Stimulated activated CD4-positive, alpha-beta T cell treated with anti-CD3 and anti-CD28 coated beads, Interleukin-4, amount 100 ng/mL, for 1 hour (primary cell): ENCODE results near the gene RHOF.

ENCODE experiments used
- DNase-seq: peaks from one replicate; pipeline ENCODE4 v3.0.0-alpha.2; 2020

Gene RHOF

DNA sequence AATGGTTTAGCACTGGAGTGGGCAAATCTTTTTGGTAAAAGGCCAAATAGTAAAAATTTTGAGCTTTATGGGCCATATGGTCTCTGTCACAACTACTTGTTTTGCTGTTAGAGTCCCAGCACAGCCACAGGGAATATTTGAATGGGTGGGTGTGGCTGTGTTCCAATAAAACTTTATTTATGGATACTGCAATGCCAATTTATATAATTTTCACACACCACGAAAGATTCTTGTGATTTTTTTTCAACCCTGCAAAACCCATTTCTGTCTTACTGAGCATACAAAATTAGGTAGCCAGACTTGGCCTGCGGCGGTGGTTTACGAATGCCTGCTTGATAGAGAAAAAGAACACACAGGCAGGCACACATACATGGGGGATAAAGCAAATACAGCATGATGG is 52.6 kb downstream of the RHOF start:
- DNase-seq, result no peak

- DNase-seq, result no peak
These were observed 55.1 kb downstream of the RHOF start for GRCh38 chr12:121738340-121738858.

DNA sequence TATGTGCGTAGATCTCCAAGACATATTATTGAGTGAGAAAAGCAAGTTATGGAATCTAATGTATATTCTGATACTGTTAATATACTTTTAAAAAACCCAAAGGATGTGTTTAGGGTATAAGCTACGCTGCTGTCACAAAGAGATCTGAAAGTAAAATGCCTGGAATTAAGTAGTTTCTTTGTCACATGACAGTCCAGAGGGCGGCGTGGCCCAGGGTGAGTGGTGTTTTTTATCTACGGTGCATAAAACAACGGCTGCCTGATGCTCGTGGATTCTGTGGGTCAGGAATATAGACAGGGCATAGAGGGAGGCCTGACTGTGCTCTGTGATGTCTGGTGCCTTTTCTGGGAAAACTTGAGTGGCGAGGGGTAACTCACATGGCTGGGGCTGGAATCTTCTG is 59.6 kb downstream of the RHOF start:
- DNase-seq, result no peak

DNA sequence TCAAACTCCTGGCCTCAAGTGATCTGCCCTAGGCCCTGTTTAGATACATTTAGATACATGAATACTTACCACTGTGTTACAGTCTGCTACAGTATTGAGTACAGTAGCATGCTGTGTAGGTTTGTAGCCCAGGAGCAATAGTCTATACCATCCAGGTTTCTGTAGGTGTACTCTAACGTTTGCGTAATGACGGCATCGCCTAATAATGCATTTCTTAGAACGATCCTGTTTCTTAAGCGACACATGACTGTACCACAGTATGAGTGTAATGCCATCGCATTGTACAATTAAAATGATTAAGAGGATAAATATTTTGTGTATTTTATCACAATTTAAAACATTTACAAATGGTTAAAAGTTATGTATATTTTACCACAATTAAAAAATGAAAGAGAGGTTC is 62.0 kb downstream of the RHOF start:
- no peak for DNase-seq

DNA sequence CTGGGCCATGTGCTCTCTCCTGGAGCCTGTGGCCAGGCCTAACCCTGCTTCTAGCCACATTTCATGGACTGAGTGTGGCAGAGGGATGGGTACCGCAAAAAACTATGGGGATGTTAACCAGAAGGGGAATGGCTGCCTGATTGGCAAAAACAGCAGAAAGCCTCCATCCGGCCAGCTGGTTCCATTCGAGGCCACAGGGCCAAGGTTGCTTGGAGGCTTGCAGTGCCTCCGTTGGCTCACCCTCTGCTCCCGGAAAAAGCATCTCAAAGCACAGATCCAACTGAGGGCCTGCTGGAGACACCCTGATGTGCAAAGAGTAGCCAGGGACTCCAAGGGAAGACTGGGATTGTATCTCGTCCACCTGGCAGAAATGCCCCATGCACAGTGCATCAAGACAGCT is 64.5 kb downstream of the RHOF start:
- DNase-seq, result no peak
